ENCODE data around the gene ARAF. TPM values are rescaled to one million over a fixed set of nuclear protein-coding genes. Genes with fewer than 3 reads are reported as not detected.
A peak's percentile ranks its signal among the peaks of the same experiment; 100 is the strongest.

Gene ARAF
- total RNA-seq, 4 donors from 2014 or later = 27.5 to 46.8 (median 38.5) TPM

- Histone ChIP-seq H3K36me3 (no peaks in the 10 kb centered on the region), H3K27ac (no peak overlapping the region), H3K4me3 (no peak overlapping the region), H3K27me3 (no peaks in the 10 kb centered on the region), H3K4me1 (no peaks in the 10 kb centered on the region), H3K9me3 (no peaks in the 10 kb centered on the region)
- no peak for ATAC-seq
- 68 to 69% methylated on average over 2 to 3 of the region's 3 CpGs for WGBS, 2 donors (ENCODE audit: low coverage in 1 of 2)
- TF ChIP-seq POLR2A (IDR thresholded peaks at IDR 0.05) (no peak), POLR2AphosphoS5 (IDR thresholded peaks at IDR 0.05) (no peak), EP300 (IDR thresholded peaks at IDR 0.05) (no peak), CTCF (IDR thresholded peaks at IDR 0.05) (no peak)
Observed at GRCh38 chrX:47518144-47518543, 42.9 kb upstream of the ARAF start.

GRCh38 chrX:47523297-47523696 is 37.7 kb upstream of the ARAF start:
- TF ChIP-seq EP300 (IDR thresholded peaks at IDR 0.05) = no peak
- peak in 3 of 4 experiments; percentile 71 to 92 (median 80) for TF ChIP-seq CTCF (IDR thresholded peaks at IDR 0.05)
- no peak for TF ChIP-seq POLR2AphosphoS5 (IDR thresholded peaks at IDR 0.05)
- Histone ChIP-seq H3K9me3 (no peaks in the 10 kb centered on the region), H3K27me3 (no peaks in the 10 kb centered on the region), H3K4me1 (peaks cover 0 to 6% (median 0%) of the 10 kb centered on the region in 3 donors), H3K36me3 (no peaks in the 10 kb centered on the region), H3K27ac (peak overlapping the region in 1 of 4 donors; percentile 56), H3K4me3 (peak overlapping the region; percentile 46 to 57)
- ATAC-seq = peak; percentile 97
- WGBS, 2 donors (ENCODE audit: low coverage in 1 of 2) = 29% methylated on average over 21 of the region's 33 CpGs; no CpG with 5 or more reads in 1 of the 2 donors

GRCh38 chrX:47523713-47524166 is 37.3 kb upstream of the ARAF start:
- ATAC-seq = peak; percentile 34
- peak in 1 of 4 experiments; percentile 4 for TF ChIP-seq CTCF (IDR thresholded peaks at IDR 0.05)
- no peak for TF ChIP-seq POLR2A (IDR thresholded peaks at IDR 0.05)
- TF ChIP-seq POLR2AphosphoS5 (IDR thresholded peaks at IDR 0.05) = no peak
- Histone ChIP-seq H3K4me1 (peaks cover 0 to 6% (median 0%) of the 10 kb centered on the region in 3 donors), H3K27me3 (no peaks in the 10 kb centered on the region), H3K36me3 (no peaks in the 10 kb centered on the region), H3K27ac (peak overlapping the region in 1 of 4 donors; percentile 56), H3K4me3 (peak overlapping the region; percentile 46 to 57), H3K9me3 (no peaks in the 10 kb centered on the region)
- WGBS, 2 donors (ENCODE audit: low coverage in 1 of 2) = 40% methylated on average over 1 of the region's 34 CpGs; no CpG with 5 or more reads in 1 of the 2 donors

- WGBS, 2 donors (ENCODE audit: low coverage in 1 of 2) = no CpG with 5 or more reads among the region's 8 CpGs
- TF ChIP-seq CTCF (IDR thresholded peaks at IDR 0.05) = no peak
- TF ChIP-seq EP300 (IDR thresholded peaks at IDR 0.05) = no peak
- no peak for TF ChIP-seq POLR2AphosphoS5 (IDR thresholded peaks at IDR 0.05)
- TF ChIP-seq POLR2A (IDR thresholded peaks at IDR 0.05) = no peak
Observed at GRCh38 chrX:47529548-47529947, 31.5 kb upstream of the ARAF start.

GRCh38 chrX:47530049-47530448 is 31.0 kb upstream of the ARAF start:
- H3K9me3 ChIP-seq = no peaks in the 10 kb centered on the region
- TF ChIP-seq POLR2A (IDR thresholded peaks at IDR 0.05) (no peak), CTCF (IDR thresholded peaks at IDR 0.05) (no peak), EP300 (IDR thresholded peaks at IDR 0.05) (no peak), POLR2AphosphoS5 (IDR thresholded peaks at IDR 0.05) (no peak)
- H3K4me1 ChIP-seq = no peaks in the 10 kb centered on the region
- no CpG with 5 or more reads among the region's 6 CpGs for whole genome bisulfite sequencing, 2 donors (ENCODE audit: low coverage in 1 of 2)
- ATAC-seq = no peak
- no peaks in the 10 kb centered on the region for H3K27me3 ChIP-seq
- no peaks in the 10 kb centered on the region for H3K36me3 ChIP-seq
- no peak overlapping the region for H3K4me3 ChIP-seq
- H3K27ac ChIP-seq = no peak overlapping the region

More at GRCh38 chrX:47529548-47529947, 31.5 kb upstream of the ARAF start:
- Histone ChIP-seq H3K27ac (no peak overlapping the region), H3K9me3 (no peaks in the 10 kb centered on the region), H3K4me1 (no peaks in the 10 kb centered on the region), H3K36me3 (no peaks in the 10 kb centered on the region), H3K4me3 (no peak overlapping the region), H3K27me3 (no peaks in the 10 kb centered on the region)
- ATAC-seq = no peak

All from gastroesophageal sphincter (tissue), 4 donors.